LNCaP clone FGC (cell line): Measurements from ENCODE around the gene HYAL4.
"Not testable (repeated sequence)": the region's sequence is repeated elsewhere in the genome, so short reads cannot be mapped to it uniquely, and the experiment has no call there.

Experiments used
- DNase-seq: peaks from one replicate; pipeline ENCODE4 v3.0.0-alpha.2; 2011; ENCODE audit warnings: low read depth
- H3K4me3 ChIP-seq: 2 replicates; pipeline ENCODE4 v1.5.1; 2011; ENCODE audit warnings: mild to moderate bottlenecking, low read depth, low read length, control low read depth
- CTCF ChIP-seq: IDR thresholded peaks from 2 replicates; pipeline ENCODE4 v1.5.1; 2012; ENCODE audit warnings: mild to moderate bottlenecking; ENCODE audit not compliant: control insufficient read depth, insufficient read depth; ENCODE audit errors: extremely low read depth

The HYAL4 gene

GRCh38 chr7:123805287-123805686, 39.7 kb upstream of the HYAL4 start:
- no peak for DNase-seq
- no peak for TF ChIP-seq CTCF
- no peak overlapping the region for H3K4me3 ChIP-seq

- DNase-seq: no peak
- H3K4me3 ChIP-seq: no peak overlapping the region
- TF ChIP-seq CTCF: no peak
Measured at GRCh38 chr7:123809471-123809870, 35.5 kb upstream of the HYAL4 start.

- H3K4me3 ChIP-seq: no peak overlapping the region
- DNase-seq: no peak
- no peak for TF ChIP-seq CTCF
Measured at GRCh38 chr7:123811056-123811455, 33.9 kb upstream of the HYAL4 start.

GRCh38 chr7:123816916-123817315, 28.1 kb upstream of the HYAL4 start:
- no peak overlapping the region for H3K4me3 ChIP-seq
- TF ChIP-seq CTCF: no peak
- no peak for DNase-seq

GRCh38 chr7:123819001-123819400, 26.0 kb upstream of the HYAL4 start:
- TF ChIP-seq CTCF: no peak
- no peak overlapping the region for H3K4me3 ChIP-seq

GRCh38 chr7:123819795-123820194, 25.2 kb upstream of the HYAL4 start:
- not testable (repeated sequence) for H3K4me3 ChIP-seq, DNase-seq

More at GRCh38 chr7:123819001-123819400, 26.0 kb upstream of the HYAL4 start:
- no peak for DNase-seq

GRCh38 chr7:123820864-123821263, 24.1 kb upstream of the HYAL4 start:
- DNase-seq: no peak
- no peak overlapping the region for H3K4me3 ChIP-seq
- no peak for TF ChIP-seq CTCF
